Embryonic facial prominence (tissue), 1 donor: ENCODE measurements around the gene NOL4L.

Source experiments
- DNase-seq: peaks from one replicate; pipeline ENCODE4 v3.0.0-alpha.2; 2016; ENCODE audit errors: extremely low spot score

The NOL4L gene

GRCh38 chr20:32576560-32576959, 8.6 kb downstream of the NOL4L start:
- no peak for DNase-seq

DNA sequence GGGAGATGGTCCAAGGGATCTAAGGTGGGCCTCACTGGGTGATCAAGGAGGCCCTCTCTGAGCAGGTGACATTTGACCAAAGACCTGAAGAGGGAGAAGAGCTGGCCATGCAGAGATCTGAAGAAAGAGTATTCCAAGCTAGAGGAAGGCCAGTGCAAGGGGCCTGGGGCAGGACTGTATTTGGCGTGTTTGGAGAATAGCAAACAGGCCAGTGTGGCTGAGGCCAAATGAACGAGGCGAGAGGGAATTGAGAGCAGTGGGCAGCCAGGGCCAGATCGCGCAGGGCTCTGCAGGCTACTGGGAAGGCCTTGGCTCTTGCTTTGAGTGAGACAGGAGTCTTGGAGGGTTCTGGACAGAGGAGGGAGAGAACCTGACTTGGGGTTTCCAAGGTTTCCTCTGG, 9.3 kb downstream of the NOL4L start:
- no peak for DNase-seq

DNA sequence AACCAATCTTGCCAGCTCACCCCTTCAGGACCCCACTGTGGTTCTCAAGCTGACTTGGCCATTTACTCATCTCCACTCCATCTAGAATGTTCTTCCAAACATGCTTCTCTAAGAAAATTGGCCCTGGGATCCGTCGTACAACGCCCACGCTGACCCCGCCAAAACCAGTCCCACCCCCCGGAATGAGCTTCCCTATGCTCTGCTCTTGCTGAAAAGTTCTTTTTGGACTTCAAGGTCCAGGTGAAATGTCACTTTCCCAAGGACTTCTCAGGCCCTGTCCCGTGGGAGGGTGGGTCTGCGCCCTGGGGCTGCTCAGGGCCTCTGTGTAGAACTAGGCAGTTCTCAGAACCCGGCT, 9.9 kb downstream of the NOL4L start:
- DNase-seq = no peak

- no peak for DNase-seq
Measured at GRCh38 chr20:32574296-32575226, 10.6 kb downstream of the NOL4L start.

DNA sequence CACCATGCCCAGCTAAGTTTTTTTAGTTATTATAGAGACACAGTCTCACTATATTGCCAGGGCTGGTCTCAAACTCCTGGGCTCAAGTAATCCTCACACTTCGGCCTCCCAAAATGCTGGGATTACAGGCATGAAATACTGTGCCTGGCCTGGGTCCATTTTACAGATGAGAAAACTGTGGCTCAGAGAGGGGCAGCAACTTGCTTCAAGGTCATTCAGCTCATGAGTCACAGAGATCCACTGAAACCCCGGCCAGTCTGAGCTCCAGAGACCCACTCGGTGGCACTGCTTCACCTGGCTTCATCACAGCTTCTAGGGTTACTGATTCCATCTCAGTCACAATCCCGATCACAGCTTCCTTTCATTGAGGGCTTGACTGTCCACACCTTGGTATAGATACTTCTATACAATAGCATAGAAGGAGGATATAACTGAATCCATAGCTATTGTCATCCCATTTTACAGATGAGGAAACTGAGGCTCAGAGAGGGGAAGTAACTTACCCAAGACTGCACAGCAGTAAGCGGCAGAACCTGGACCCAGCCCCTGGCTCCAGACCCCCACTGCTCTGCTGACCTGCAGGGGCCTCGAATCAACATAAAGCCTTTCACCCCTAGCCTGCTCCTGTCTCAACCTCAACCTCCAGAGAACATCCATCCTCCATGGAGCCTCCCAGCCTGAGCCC, 11.8 kb downstream of the NOL4L start:
- no peak for DNase-seq

- DNase-seq = no peak
Measured at GRCh38 chr20:32572271-32572968, 12.7 kb downstream of the NOL4L start.

DNA sequence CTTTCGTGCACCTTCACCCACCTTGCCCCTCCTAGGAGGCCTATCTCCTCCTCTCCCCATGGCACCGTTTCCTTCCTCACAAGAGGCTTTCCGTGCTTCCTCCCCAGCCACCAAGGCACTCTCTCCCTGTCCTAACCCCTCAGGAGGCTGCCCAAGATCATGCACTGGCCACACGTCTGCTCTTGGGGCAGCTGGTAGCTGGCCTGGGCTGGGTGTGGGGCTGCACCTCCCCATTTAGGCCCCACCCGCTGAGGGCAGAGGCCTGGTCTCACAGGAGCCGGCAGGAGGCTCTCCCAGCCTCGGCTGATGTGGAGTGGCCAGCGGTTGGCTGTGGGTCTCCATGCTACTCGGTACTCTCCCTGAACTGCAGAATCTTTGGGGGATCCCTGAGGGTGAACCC, 13.6 kb downstream of the NOL4L start:
- no peak for DNase-seq

- DNase-seq = no peak
Measured at GRCh38 chr20:32570401-32571190, 14.5 kb downstream of the NOL4L start.

DNA sequence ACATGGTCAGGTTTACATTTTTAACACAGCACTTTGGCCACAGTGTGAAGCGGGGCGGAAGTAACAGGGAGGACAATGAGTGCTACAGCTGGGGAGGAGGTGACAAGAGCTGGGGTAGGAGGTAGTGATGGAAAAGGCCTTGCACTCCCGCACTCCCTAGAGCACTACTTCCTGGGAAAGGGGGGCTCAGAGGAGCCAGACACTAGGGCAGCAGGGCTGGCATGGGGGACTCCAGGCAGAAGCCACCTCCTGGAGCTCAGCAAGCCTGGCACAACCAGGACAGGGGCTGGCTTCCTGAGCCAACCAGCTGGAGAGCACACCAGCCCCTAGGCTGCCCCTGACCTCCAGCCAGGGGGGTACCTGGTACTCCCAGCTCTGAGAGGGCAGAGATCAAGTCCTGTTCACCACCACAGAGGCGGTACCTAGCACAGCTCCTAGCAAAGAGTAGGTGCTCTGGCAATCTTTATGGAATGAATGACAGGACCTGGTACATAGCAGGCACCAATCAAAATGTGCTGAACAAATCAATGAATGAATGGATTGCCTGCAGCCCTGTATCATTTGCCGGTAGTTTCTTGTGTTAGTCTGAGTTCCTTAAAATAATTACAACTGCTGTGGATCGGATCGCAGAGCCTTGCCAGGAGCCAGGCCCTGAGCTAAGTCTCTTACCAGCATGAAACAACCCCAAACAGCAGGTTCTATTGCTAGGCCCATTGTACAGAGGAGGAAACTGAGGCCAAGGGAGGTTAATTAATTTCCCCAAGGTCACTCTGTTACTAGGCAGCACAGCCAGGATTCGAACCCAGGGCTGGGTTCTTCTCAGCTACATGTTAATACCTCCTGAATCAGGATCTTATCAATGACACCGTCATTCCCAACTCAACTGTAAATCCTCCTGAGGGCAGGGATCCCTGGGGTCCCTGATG, 15.5 kb downstream of the NOL4L start:
- DNase-seq = no peak

DNA sequence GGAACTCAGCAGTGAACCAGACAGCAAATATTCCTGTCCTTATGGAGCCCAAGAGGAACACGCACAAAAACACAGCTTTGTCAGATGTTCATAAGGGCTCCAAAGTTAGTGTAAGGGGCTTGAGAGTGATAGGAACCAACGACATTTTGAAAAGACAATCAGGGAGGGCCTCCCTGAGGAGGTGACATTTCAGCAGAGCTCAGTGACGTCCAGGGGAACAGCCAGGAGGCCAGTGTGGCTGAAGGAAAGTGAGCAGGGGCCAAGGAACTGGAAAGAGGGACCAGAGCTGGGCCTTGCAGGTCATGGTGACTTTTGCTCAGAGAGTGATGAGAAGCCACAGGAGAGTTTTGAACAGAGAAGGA, 16.1 kb downstream of the NOL4L start:
- DNase-seq = no peak

DNA sequence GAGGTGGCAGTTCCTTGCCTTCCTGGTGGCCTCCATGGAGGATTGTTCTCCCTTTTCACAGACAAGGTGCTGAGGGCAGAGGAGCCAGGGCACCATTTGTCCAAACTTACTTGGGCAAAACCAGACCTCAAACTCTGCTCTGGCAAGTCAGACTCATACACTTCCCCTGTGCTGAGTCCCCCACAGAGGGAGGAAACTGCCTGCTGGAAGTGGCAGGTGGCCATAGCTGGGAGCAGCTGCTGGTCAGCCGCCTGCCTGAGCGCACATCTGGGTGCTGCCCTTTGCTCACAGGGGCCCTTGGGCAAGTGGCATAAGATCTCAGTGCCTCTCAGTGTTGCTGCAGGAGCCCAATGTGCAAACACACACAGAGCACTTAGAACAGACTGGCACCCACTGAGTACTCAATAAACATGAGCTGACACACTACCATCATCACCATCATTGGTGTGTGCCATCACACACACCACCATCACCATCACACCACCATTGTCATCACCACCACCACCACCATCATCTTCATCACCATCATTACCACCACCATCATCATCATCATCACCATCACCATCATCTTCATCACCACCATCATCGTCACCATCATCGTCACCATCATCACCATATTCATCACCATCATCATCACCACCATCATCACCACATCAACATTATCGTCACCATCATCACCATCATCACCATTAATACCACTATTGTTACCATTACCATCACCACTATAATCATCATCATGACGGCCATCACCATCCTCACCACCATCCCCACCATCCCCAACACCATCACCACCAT, 17.6 kb downstream of the NOL4L start:
- DNase-seq = no peak

- DNase-seq = no peak
Measured at GRCh38 chr20:32566379-32567374, 18.5 kb downstream of the NOL4L start.

DNA sequence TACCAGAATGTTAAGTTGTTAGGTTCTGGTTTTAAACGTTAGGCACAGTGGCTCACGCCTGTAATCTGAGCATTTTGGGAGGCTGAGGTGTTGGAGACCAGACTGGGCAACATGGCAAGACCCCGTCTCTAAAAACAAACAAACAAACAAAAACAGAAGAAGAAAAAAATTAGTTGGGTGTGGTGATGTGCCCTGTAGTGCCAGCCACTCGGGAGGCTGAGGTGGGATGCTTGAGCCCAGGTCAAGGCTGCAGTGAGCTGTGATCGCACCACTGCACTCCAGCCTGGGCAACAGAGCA, 19.4 kb downstream of the NOL4L start:
- DNase-seq = no peak

- no peak for DNase-seq
Measured at GRCh38 chr20:32564921-32565734, 20.0 kb downstream of the NOL4L start.

GRCh38 chr20:32564440-32564839, 20.7 kb downstream of the NOL4L start:
- DNase-seq = no peak

- DNase-seq = no peak
Measured at GRCh38 chr20:32563311-32564272, 21.5 kb downstream of the NOL4L start.

DNA sequence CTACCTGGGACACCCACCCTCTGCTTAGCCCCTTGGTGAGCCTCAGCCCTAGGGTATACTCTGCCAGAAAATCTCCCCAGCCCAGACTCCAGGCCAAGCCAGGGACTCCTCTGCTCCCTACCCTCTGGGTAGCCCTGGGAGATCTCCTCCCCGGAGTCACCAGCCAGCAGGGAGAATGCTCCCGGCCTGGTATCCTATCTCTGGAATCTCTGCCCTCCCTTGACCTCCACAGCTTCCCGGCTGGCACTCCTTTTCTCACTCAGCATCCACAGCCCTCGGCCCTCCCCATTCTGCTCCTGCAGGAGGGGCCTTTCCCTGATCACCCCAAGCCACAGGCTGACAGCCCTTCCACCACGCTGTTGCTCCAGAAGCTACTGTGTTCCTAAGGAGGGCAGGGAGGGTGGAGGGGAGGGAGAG, 22.6 kb downstream of the NOL4L start:
- DNase-seq = no peak
